Measurements from ENCODE around the gene ASPM. TPM values are rescaled to one million over a fixed set of nuclear protein-coding genes. Genes with fewer than 3 reads are reported as not detected.

ASPM gene
- total and polyA plus RNA-seq, 9 of the 15 experiments (the other 6 are each of a cell fraction or from before 2014, with no cell fraction given), result 22.7 to 84.4 (median 46.4) TPM

DNA sequence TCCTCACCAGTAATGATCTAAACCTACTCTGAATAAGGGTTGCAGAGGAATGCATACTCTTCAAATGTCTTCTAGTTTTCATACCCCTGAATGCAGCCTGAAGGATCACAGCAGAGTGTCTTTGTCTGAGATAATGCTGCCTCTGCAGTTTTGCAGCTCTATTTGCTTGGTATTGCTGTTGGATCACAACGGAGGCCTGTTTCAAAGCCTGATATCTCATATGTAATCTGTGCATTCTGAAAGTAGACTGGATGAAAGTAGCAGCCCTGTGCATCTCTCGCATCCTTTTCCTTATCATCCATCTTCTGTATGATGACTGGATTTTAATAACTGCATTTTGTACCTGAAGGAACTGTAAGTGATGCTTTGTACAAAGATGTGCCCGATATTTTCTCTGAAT lies 44.5 kb downstream of the ASPM start:
- BruUV-seq (replicated peaks), result no TSS peak
- H3K4me3 ChIP-seq, result no peak overlapping the region
- FAIRE-seq (no peak), DNase-seq (ENCODE audit: extremely low read depth in 1 of 4, low spot score in 3 of 4) (no peak), ATAC-seq (no peak)
- H3K4me2 ChIP-seq (ENCODE audit: insufficient read depth, low read length), result no peak overlapping the region
- no peak overlapping the region for H2AFZ ChIP-seq (ENCODE audit: low read depth, low read length)
- H3K4me1 ChIP-seq (replicated peaks in 1 of 2; ENCODE audit: control insufficient read depth in 2 of 2, insufficient read depth in 2 of 2, low read length in 2 of 2), result peaks cover 0 to 6% of the 10 kb centered on the region in 2 experiments; a peak in 1 of 5 replicates
- no peaks in the 10 kb centered on the region for H3K27me3 ChIP-seq (ENCODE audit: control insufficient read depth in 2 of 2, insufficient read depth in 2 of 2, low read length in 2 of 2)
- no peaks in the 10 kb centered on the region for H3K9me1 ChIP-seq (ENCODE audit: control insufficient read depth, insufficient read depth, low read length)
- in situ Hi-C loops (cut with MboI), result no loop called here
- H4K20me1 ChIP-seq (replicated peaks; ENCODE audit: control insufficient read depth, insufficient read depth, low read length), result no peaks in the 10 kb centered on the region
- H3K79me2 ChIP-seq (ENCODE audit: control insufficient read depth, insufficient read depth, low read length), result no peaks in the 10 kb centered on the region
- POLR2A ChIA-PET, result interaction anchor here (0.7 kb wide), 1 partner anchor 10 kb away, joined by 3 read pairs; no protein-coding TSS in a partner anchor
- intact Hi-C loops (cut with micrococcal nuclease), result no loop called here
- WGBS (ENCODE audit: insufficient coverage, low coverage, missing lambda C conversion rate), result 94% methylated on average over 3 of the region's 3 CpGs
- H3K9me3 ChIP-seq (replicated peaks; ENCODE audit: control insufficient read depth, insufficient read depth, low read depth, low read length), result peaks cover 28% of the 10 kb centered on the region
- CTCF ChIA-PET (ENCODE audit: low intra/inter-chr PET ratio), result no interaction called here
- peaks cover 41% of the 10 kb centered on the region for H3K36me3 ChIP-seq (ENCODE audit: control insufficient read depth, insufficient read depth, low read length)
- H3K9ac ChIP-seq (ENCODE audit: insufficient read depth in 1 of 2, low read depth in 2 of 2, low read length in 2 of 2), result no peak overlapping the region
- no peak overlapping the region for H3K27ac ChIP-seq (ENCODE audit: extremely low read depth, low read depth, low read length)
- TF ChIP-seq ZNF717 (CRISPR knock-in tag; IDR thresholded peaks at IDR 0.05) (no peak), ZNF217 (CRISPR knock-in tag; IDR thresholded peaks at IDR 0.05) (no peak), HMGN3 (IDR thresholded peaks at IDR 0.05; ENCODE audit: borderline replicate concordance, extremely low read depth, insufficient read length, low read depth, low read length) (no peak), ZNF347 (CRISPR knock-in tag; IDR thresholded peaks at IDR 0.05; ENCODE audit: low read depth) (no peak), CREM (IDR thresholded peaks at IDR 0.05; ENCODE audit: low read depth) (no peak), ZNF316 (IDR thresholded peaks at IDR 0.05) (peak; percentile 66), HMG20B (CRISPR knock-in tag; IDR thresholded peaks at IDR 0.05) (no peak), HMG20A (CRISPR knock-in tag; conservative IDR thresholded peaks at IDR 0.05) (no peak), POLR2AphosphoS2 (IDR thresholded peaks at IDR 0.05; ENCODE audit: low read length) (0 out of 2 replicates have a peak, but pooled peaks have one; percentile 12), BHLHE40 (IDR thresholded peaks at IDR 0.05; ENCODE audit: low read length) (no peak), PCBP1 (IDR thresholded peaks at IDR 0.05; ENCODE audit: low read depth, low read length, poor library complexity, severe bottlenecking) (no peak)
- TF ChIP-seq, protein P1, sequence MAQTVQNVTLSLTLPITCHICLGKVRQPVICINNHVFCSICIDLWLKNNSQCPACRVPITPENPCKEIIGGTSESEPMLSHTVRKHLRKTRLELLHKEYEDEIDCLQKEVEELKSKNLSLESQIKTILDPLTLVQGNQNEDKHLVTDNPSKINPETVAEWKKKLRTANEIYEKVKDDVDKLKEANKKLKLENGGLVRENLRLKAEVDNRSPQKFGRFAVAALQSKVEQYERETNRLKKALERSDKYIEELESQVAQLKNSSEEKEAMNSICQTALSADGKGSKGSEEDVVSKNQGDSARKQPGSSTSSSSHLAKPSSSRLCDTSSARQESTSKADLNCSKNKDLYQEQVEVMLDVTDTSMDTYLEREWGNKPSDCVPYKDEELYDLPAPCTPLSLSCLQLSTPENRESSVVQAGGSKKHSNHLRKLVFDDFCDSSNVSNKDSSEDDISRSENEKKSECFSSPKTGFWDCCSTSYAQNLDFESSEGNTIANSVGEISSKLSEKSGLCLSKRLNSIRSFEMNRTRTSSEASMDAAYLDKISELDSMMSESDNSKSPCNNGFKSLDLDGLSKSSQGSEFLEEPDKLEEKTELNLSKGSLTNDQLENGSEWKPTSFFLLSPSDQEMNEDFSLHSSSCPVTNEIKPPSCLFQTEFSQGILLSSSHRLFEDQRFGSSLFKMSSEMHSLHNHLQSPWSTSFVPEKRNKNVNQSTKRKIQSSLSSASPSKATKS (CRISPR knock-in tag; IDR thresholded peaks at IDR 0.05), result no peak
- TF ChIP-seq, protein P2, sequence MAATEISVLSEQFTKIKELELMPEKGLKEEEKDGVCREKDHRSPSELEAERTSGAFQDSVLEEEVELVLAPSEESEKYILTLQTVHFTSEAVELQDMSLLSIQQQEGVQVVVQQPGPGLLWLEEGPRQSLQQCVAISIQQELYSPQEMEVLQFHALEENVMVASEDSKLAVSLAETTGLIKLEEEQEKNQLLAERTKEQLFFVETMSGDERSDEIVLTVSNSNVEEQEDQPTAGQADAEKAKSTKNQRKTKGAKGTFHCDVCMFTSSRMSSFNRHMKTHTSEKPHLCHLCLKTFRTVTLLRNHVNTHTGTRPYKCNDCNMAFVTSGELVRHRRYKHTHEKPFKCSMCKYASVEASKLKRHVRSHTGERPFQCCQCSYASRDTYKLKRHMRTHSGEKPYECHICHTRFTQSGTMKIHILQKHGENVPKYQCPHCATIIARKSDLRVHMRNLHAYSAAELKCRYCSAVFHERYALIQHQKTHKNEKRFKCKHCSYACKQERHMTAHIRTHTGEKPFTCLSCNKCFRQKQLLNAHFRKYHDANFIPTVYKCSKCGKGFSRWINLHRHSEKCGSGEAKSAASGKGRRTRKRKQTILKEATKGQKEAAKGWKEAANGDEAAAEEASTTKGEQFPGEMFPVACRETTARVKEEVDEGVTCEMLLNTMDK (IDR thresholded peaks at IDR 0.05; ENCODE audit: borderline replicate concordance, insufficient read depth, low read depth, low read length, poor library complexity, severe bottlenecking), result no peak
- TF ChIP-seq, protein P3, sequence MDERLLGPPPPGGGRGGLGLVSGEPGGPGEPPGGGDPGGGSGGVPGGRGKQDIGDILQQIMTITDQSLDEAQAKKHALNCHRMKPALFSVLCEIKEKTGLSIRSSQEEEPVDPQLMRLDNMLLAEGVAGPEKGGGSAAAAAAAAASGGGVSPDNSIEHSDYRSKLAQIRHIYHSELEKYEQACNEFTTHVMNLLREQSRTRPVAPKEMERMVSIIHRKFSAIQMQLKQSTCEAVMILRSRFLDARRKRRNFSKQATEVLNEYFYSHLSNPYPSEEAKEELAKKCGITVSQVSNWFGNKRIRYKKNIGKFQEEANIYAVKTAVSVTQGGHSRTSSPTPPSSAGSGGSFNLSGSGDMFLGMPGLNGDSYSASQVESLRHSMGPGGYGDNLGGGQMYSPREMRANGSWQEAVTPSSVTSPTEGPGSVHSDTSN (CRISPR knock-in tag; IDR thresholded peaks at IDR 0.05; ENCODE audit: low read depth), result no peak
- TF ChIP-seq, protein P3 (tag; conservative IDR thresholded peaks at IDR 0.05; ENCODE audit: low read depth), result no peak
- TF ChIP-seq, protein P4, sequence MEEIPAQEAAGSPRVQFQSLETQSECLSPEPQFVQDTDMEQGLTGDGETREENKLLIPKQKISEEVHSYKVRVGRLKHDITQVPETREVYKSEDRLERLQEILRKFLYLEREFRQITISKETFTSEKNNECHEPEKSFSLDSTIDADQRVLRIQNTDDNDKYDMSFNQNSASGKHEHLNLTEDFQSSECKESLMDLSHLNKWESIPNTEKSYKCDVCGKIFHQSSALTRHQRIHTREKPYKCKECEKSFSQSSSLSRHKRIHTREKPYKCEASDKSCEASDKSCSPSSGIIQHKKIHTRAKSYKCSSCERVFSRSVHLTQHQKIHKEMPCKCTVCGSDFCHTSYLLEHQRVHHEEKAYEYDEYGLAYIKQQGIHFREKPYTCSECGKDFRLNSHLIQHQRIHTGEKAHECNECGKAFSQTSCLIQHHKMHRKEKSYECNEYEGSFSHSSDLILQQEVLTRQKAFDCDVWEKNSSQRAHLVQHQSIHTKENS (CRISPR knock-in tag; IDR thresholded peaks at IDR 0.05), result no peak
